Measurements from ENCODE around the gene LIM2. TPM values are rescaled to one million over a fixed set of nuclear protein-coding genes. Genes with fewer than 3 reads are reported as not detected.
"Not testable (repeated sequence)": the region's sequence is repeated elsewhere in the genome, so short reads cannot be mapped to it uniquely, and the experiment has no call there.

LIM2 gene
- total and polyA plus RNA-seq, 2 experiments from 2014 or later, result not detected

DNA sequence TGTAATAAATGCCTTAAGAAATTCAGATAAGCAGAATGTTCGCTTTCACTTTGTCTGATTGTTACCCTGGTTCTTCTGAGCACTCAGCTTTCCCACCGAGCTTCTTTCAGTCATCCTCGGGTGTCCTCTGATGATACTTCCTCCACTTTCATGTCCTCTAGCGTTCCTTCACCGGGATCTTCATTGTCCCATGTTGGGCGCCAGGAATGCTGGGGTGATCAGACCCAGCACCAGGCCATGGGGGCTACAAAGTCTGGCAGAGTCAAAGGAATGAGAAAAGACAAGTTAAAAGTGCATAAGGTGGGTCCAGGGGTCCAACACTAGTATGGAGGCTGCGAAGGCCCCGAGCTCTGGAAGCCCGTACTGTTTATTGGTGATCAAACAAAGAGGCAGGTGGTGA is 14.3 kb upstream of the LIM2 start:
- no peak for DNase-seq (ENCODE audit: low read depth in 1 of 2, low spot score in 1 of 2)
- Histone ChIP-seq H3K27me3 (no peaks in the 10 kb centered on the region), H3K27ac (no peak overlapping the region), H3K9me3 (ENCODE audit: low read depth) (no peaks in the 10 kb centered on the region), H3K4me3 (no peak overlapping the region), H3K4me1 (ENCODE audit: low read depth) (peaks cover 12% of the 10 kb centered on the region), H3K36me3 (no peaks in the 10 kb centered on the region)
- TF ChIP-seq, protein P1, sequence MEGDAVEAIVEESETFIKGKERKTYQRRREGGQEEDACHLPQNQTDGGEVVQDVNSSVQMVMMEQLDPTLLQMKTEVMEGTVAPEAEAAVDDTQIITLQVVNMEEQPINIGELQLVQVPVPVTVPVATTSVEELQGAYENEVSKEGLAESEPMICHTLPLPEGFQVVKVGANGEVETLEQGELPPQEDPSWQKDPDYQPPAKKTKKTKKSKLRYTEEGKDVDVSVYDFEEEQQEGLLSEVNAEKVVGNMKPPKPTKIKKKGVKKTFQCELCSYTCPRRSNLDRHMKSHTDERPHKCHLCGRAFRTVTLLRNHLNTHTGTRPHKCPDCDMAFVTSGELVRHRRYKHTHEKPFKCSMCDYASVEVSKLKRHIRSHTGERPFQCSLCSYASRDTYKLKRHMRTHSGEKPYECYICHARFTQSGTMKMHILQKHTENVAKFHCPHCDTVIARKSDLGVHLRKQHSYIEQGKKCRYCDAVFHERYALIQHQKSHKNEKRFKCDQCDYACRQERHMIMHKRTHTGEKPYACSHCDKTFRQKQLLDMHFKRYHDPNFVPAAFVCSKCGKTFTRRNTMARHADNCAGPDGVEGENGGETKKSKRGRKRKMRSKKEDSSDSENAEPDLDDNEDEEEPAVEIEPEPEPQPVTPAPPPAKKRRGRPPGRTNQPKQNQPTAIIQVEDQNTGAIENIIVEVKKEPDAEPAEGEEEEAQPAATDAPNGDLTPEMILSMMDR (IDR thresholded peaks at IDR 0.05; ENCODE audit: low read depth, low read length), result no peak

DNA sequence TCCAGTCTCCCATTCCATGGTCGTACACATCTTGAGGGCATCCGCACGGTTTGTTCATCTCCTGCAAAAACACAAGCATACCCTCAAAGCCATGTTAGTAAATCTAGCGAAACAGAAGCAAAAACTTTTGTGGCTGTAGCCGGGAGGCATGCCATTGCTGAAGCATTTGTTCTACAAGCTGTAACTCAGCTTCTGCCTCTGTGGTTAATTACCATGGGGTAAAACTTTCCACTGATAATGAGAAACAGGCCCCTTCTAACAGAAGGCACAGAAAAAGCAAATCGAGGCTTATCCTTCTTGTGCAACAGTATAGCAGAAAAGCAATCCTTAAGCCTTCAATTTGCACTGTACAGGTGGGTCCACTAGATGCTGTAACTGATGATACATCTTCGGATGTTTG is 12.2 kb upstream of the LIM2 start:
- H3K36me3 ChIP-seq; H3K9me3 ChIP-seq (ENCODE audit: low read depth); H3K4me3 ChIP-seq; H3K27me3 ChIP-seq; DNase-seq (ENCODE audit: low read depth in 1 of 2, low spot score in 1 of 2); H3K27ac ChIP-seq: not testable (repeated sequence)
- H3K4me1 ChIP-seq (ENCODE audit: low read depth), result peaks cover 13% of the 10 kb centered on the region

DNA sequence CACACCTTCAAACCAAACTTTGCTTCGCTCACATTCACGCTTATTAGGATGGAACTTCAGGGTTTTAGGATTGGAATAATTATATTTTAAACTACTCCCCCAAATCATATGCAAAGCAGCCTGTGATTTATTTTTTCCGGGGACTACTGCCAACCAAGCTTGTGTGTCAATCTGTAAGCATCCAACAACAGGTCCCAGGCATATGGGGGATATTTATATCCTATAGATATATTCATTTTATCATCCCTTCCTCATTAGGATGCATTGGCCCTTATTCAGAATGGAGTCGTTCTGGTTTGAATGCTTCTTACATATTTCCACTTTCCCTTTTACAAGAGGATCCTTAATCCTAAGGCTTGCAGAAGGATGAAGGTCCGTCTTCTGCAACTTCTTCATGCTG is 11.5 kb upstream of the LIM2 start:
- DNase-seq (ENCODE audit: low read depth in 1 of 2, low spot score in 1 of 2), result no peak
- H3K27me3 ChIP-seq, result no peaks in the 10 kb centered on the region
- no peaks in the 10 kb centered on the region for H3K9me3 ChIP-seq (ENCODE audit: low read depth)
- TF ChIP-seq, protein P1 (IDR thresholded peaks at IDR 0.05; ENCODE audit: low read depth, low read length), result no peak
- H3K27ac ChIP-seq, result no peak overlapping the region
- H3K36me3 ChIP-seq, result no peaks in the 10 kb centered on the region
- H3K4me3 ChIP-seq, result no peak overlapping the region
- H3K4me1 ChIP-seq (ENCODE audit: low read depth), result peaks cover 13% of the 10 kb centered on the region

DNA sequence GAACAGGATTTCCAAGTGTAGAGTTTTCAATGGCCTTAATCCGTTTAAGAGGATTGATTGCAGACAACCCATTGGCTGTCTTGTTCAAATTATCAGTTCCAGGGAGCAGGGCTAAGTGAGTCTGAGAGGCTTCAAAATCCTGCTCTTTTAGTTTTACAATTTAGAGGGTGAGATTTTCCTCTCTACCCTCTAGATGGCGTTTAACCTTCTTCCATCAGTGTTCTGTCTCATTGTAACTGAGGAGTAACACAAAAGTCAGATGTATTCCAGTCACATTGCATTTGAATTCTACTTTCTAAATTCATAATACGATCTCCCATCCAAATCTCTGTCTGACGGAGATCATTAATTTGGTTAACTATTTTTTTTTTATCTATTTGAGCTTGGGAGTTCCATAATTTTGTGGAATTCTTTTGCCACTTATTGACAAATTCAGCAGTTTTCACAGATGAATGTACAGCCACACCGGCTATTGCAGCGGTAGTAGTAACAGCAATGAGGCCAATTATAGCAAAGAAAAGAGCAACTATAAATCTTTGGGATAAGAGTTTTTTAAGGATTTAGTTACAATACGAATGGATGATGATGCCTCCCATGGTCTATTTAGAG is 10.4 kb upstream of the LIM2 start:
- Histone ChIP-seq H3K4me1 (ENCODE audit: low read depth) (peaks cover 16% of the 10 kb centered on the region), H3K27me3 (no peaks in the 10 kb centered on the region), H3K9me3 (ENCODE audit: low read depth) (no peaks in the 10 kb centered on the region), H3K4me3 (no peak overlapping the region), H3K27ac (peak overlapping the region; percentile 80), H3K36me3 (no peaks in the 10 kb centered on the region)
- TF ChIP-seq, protein P1 (IDR thresholded peaks at IDR 0.05; ENCODE audit: low read depth, low read length), result peak; percentile 69
- peak; percentile 39 to 66 for DNase-seq (ENCODE audit: low read depth in 1 of 2, low spot score in 1 of 2)

DNA sequence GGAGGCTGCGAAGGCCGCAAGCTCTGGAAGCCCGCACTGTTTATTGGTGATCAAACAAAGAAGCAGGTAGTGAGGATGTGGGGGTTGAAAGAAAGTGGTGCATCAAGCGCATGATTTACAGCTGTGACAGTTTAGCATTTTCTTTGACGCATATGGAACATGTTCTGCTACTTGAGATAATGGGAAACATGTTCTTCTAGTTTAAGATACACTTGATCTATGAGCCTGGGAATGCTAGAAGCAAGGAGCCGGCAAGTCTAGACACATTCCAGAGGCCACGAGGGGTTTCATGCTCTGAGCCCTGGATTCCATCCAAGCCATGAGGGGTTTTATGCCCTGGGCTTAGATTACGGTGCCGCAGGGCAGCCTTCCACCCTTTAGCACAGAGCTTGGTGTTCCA is 9.7 kb upstream of the LIM2 start:
- peak in 1 of 2 donors; percentile 58 for DNase-seq (ENCODE audit: low read depth in 1 of 2, low spot score in 1 of 2)
- Histone ChIP-seq H3K4me1 (ENCODE audit: low read depth) (peaks cover 16% of the 10 kb centered on the region), H3K27ac (peak overlapping the region; percentile 80)
- H3K9me3 ChIP-seq (ENCODE audit: low read depth); H3K27me3 ChIP-seq; H3K4me3 ChIP-seq; H3K36me3 ChIP-seq: not testable (repeated sequence)

DNA sequence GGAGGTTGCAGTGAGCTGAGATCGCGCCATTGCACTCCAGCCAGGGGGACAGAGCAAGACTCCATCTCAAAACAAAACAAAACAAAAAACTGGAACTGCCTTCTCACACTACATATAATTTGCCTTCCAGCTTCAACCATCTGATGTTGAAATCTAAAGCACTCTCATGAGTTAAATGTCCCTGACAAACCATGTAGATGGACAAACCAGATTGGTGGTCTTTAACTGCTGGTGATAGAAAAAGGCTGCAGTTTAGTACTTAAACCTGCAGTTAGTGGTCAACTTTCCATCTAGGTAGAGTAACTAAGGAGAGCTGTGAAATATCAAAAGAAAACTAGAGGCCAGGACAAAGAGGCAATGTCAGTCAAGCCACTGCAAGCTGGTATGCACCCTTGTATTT is 8.4 kb upstream of the LIM2 start:
- peaks cover 16% of the 10 kb centered on the region for H3K4me1 ChIP-seq (ENCODE audit: low read depth)
- H3K27me3 ChIP-seq, result no peaks in the 10 kb centered on the region
- H3K36me3 ChIP-seq, result no peaks in the 10 kb centered on the region
- no peak for DNase-seq (ENCODE audit: low read depth in 1 of 2, low spot score in 1 of 2)
- no peak overlapping the region for H3K4me3 ChIP-seq
- no peak overlapping the region for H3K27ac ChIP-seq
- H3K9me3 ChIP-seq (ENCODE audit: low read depth), result no peaks in the 10 kb centered on the region
- TF ChIP-seq, protein P1 (IDR thresholded peaks at IDR 0.05; ENCODE audit: low read depth, low read length), result no peak

Data from cardiac muscle cell (in vitro differentiated cells and primary cell).